Body of pancreas (tissue), 4 donors: Measurements from ENCODE around the gene G6PC1. TPM values are rescaled to one million over a fixed set of nuclear protein-coding genes. Genes with fewer than 3 reads are reported as not detected.
"Not testable (repeated sequence)": the region's sequence is repeated elsewhere in the genome, so short reads cannot be mapped to it uniquely, and the experiment has no call there.

Experiments used
- ATAC-seq: fragments of 150-250 bp; one replicate; pipeline ENCODE4 v1.9.1; 2016
- DNase-seq, 4 donors: peaks; one replicate each; pipeline ENCODE4 v3.0.0-alpha.2; 2019
- H3K27ac ChIP-seq, 4 donors: fragments of 200-600 bp; sonication (generic); 1 replicate in 3 of 4; 2 replicates in 1 of 4; pipeline versions ENCODE4 v1.5.1 to v1.6.1; 2016 to 2019; ENCODE audit warnings: mild to moderate bottlenecking in 1 of 4, mixed read lengths in 1 of 4, moderate library complexity in 1 of 4
- H3K27me3 ChIP-seq, 2 donors: fragments of 200-600 bp; sonication (generic); one replicate each; pipeline ENCODE4 v1.6.0; 2016; ENCODE audit warnings: mild to moderate bottlenecking in 1 of 2
- H3K36me3 ChIP-seq, 2 donors: fragments of 200-600 bp; sonication (generic); replicated peaks in 1 of 2; 2 replicates each; pipeline ENCODE4 v1.5.1; 2016; ENCODE audit warnings: low read depth in 2 of 2; ENCODE audit not compliant: insufficient read depth in 1 of 2
- H3K4me1 ChIP-seq: fragments of 200-600 bp; sonication (generic); one replicate; pipeline ENCODE4 v1.6.0; 2016
- H3K4me3 ChIP-seq, 2 donors: fragments of 200-600 bp; sonication (generic); 1 replicate in 1 of 2; 2 replicates in 1 of 2; pipeline ENCODE4 v1.5.1; 2016 to 2019
- H3K9me3 ChIP-seq, 3 donors: fragments of 200-600 bp; sonication (generic); 1 replicate in 2 of 3; 2 replicates in 1 of 3; pipeline ENCODE4 v1.5.1; 2016
- CTCF ChIP-seq, 7 experiments: fragments of 450-650 bp in 4 of 7; fragments of 200-600 bp in 3 of 7; sonication (generic) in 3 of 7; IDR thresholded peaks; one replicate each; pipeline ENCODE4 v1.5.1; 2016 to 2019; ENCODE audit warnings: antibody characterized with exemption in 7 of 7
- POLR2A ChIP-seq, 3 donors: fragments of 450-650 bp; IDR thresholded peaks; one replicate each; pipeline ENCODE4 v1.6.1; 2016; ENCODE audit warnings: antibody characterized with exemption in 3 of 3, mild to moderate bottlenecking in 2 of 3
- WGBS, 2 donors: methylation state at CpG; one replicate each; pipeline ENCODE4 v1.1.5; 2017; 5-methylcytosine and 5-hydroxymethylcytosine counted together
- intact Hi-C: fragments of 100-400 bp; cut with DNase I; formaldehyde crosslinking; loops from one replicate; pipeline ENCODE4 v1.15.1; 2023
- total RNA-seq, 2 donors: library from RNA; depleted of rRNA; stranded (reverse); fragments of >200 nt; gene quantifications; one replicate each; pipeline ENCODE4 v1.1.0, GENCODE V29; 2016

The G6PC1 gene
- total RNA-seq, 2 donors from 2014 or later: 2.6 TPM; not detected in 1

- 51 to 59% methylated on average over 7 of the region's 7 CpGs for WGBS, 2 donors
- H3K9me3 ChIP-seq: no peaks in the 10 kb centered on the region
- peaks cover 30% of the 10 kb centered on the region for H3K4me1 ChIP-seq
- no peaks in the 10 kb centered on the region for H3K36me3 ChIP-seq
- H3K27me3 ChIP-seq: no peaks in the 10 kb centered on the region
- no peak overlapping the region for H3K4me3 ChIP-seq
- peak overlapping the region in 2 of 4 donors; percentile 15 to 73 for H3K27ac ChIP-seq
- no peak for ATAC-seq
- intact Hi-C loops: no loop called here
- no peak for DNase-seq
- TF ChIP-seq POLR2A (IDR thresholded peaks at IDR 0.05): no peak
- no peak for TF ChIP-seq CTCF (IDR thresholded peaks at IDR 0.05)
Measured at GRCh38 chr17:42865638-42866094, 34.9 kb upstream of the G6PC1 start.

GRCh38 chr17:42866216-42866615, 34.4 kb upstream of the G6PC1 start:
- 81 to 88% methylated on average over 4 of the region's 4 CpGs for WGBS, 2 donors
- intact Hi-C loops: no loop called here
- Histone ChIP-seq H3K4me3 (no peak overlapping the region), H3K36me3 (no peaks in the 10 kb centered on the region), H3K9me3 (no peaks in the 10 kb centered on the region), H3K4me1 (peaks cover 30% of the 10 kb centered on the region), H3K27me3 (no peaks in the 10 kb centered on the region), H3K27ac (peak overlapping the region in 2 of 4 donors; percentile 15 to 59)
- DNase-seq: no peak
- no peak for ATAC-seq
- TF ChIP-seq CTCF (IDR thresholded peaks at IDR 0.05) (no peak), POLR2A (IDR thresholded peaks at IDR 0.05) (no peak)

GRCh38 chr17:42866631-42867575, 33.7 kb upstream of the G6PC1 start:
- Histone ChIP-seq H3K27ac (peak overlapping the region in 2 of 4 donors; percentile 15 to 59), H3K4me1 (peaks cover 30% of the 10 kb centered on the region)
- 13 to 33% methylated on average over 7 to 11 of the region's 12 CpGs for WGBS, 2 donors

GRCh38 chr17:42867694-42868261, 32.8 kb upstream of the G6PC1 start:
- DNase-seq, H3K9me3 ChIP-seq, intact Hi-C loops, H3K27me3 ChIP-seq, H3K36me3 ChIP-seq, ATAC-seq, H3K27ac ChIP-seq, H3K4me3 ChIP-seq: not testable (repeated sequence)
- WGBS, 2 donors: 98 to 100% methylated on average over 1 to 13 of the region's 21 CpGs
- H3K4me1 ChIP-seq: peaks cover 30% of the 10 kb centered on the region

More at GRCh38 chr17:42866631-42867575, 33.7 kb upstream of the G6PC1 start:
- ATAC-seq (peak; percentile 13), DNase-seq (no peak)
- H3K27me3 ChIP-seq: no peaks in the 10 kb centered on the region
- no peaks in the 10 kb centered on the region for H3K9me3 ChIP-seq
- H3K4me3 ChIP-seq: no peak overlapping the region
- intact Hi-C loops: no loop called here
- no peak for TF ChIP-seq CTCF (IDR thresholded peaks at IDR 0.05)
- TF ChIP-seq POLR2A (IDR thresholded peaks at IDR 0.05): no peak
- H3K36me3 ChIP-seq: no peaks in the 10 kb centered on the region

GRCh38 chr17:42868338-42868737, 32.3 kb upstream of the G6PC1 start:
- WGBS, 2 donors: 95 to 96% methylated on average over 12 of the region's 12 CpGs
- H3K27ac ChIP-seq: no peak overlapping the region
- peaks cover 30% of the 10 kb centered on the region for H3K4me1 ChIP-seq
- H3K36me3 ChIP-seq: no peaks in the 10 kb centered on the region
- no peak overlapping the region for H3K4me3 ChIP-seq
- TF ChIP-seq POLR2A (IDR thresholded peaks at IDR 0.05) (no peak), CTCF (IDR thresholded peaks at IDR 0.05) (no peak)
- no peak for ATAC-seq
- no peaks in the 10 kb centered on the region for H3K27me3 ChIP-seq
- no peak for DNase-seq
- intact Hi-C loops: no loop called here
- no peaks in the 10 kb centered on the region for H3K9me3 ChIP-seq
